Lung (tissue), 12 donors: ENCODE measurements around the gene ANXA3. TPM values are rescaled to one million over a fixed set of nuclear protein-coding genes. Genes with fewer than 3 reads are reported as not detected.

ENCODE experiments used
- ATAC-seq: fragments of 200-7000 bp; cut with Tn5 transposase; one replicate; pipeline ENCODE4 v1.9.1; 2020; ENCODE audit warnings: moderate number of reproducible peaks; ENCODE audit not compliant: insufficient read depth, low FRiP score
- DNase-seq, 3 donors: peaks; one replicate each; pipeline ENCODE4 v3.0.0-alpha.2; 2013 to 2017
- H3K27ac ChIP-seq, 2 donors: one replicate each; pipeline ENCODE4 v1.5.1; 2013; ENCODE audit warnings: mild to moderate bottlenecking in 2 of 2, moderate library complexity in 2 of 2, control low read depth in 1 of 2, inconsistent platforms in 1 of 2, low read depth in 1 of 2, low read length in 1 of 2
- H3K27me3 ChIP-seq, 3 donors: one replicate each; pipeline ENCODE4 v1.5.1; 2013; ENCODE audit warnings: low read length in 2 of 3; ENCODE audit not compliant: control insufficient read depth in 3 of 3, insufficient read depth in 3 of 3
- H3K36me3 ChIP-seq, 4 donors: one replicate each; pipeline ENCODE4 v1.5.1; 2013; ENCODE audit warnings: low read length in 4 of 4, mild to moderate bottlenecking in 1 of 4, moderate library complexity in 1 of 4; ENCODE audit not compliant: control insufficient read depth in 4 of 4, insufficient read depth in 4 of 4
- H3K4me1 ChIP-seq, 5 donors: one replicate each; pipeline ENCODE4 v1.5.1; 2013; ENCODE audit warnings: low read length in 5 of 5, mild to moderate bottlenecking in 2 of 5, moderate library complexity in 1 of 5; ENCODE audit not compliant: control insufficient read depth in 5 of 5, insufficient read depth in 5 of 5
- H3K4me3 ChIP-seq: one replicate; pipeline ENCODE4 v1.5.1; 2013; ENCODE audit warnings: mild to moderate bottlenecking, control low read depth, moderate library complexity
- H3K9ac ChIP-seq, 2 donors: one replicate each; pipeline ENCODE4 v1.5.1; 2013; ENCODE audit warnings: low read length in 2 of 2, control low read depth in 1 of 2; ENCODE audit not compliant: insufficient read depth in 1 of 2
- H3K9me3 ChIP-seq, 4 donors: one replicate each; pipeline ENCODE4 v1.5.1; 2013; ENCODE audit warnings: low read length in 3 of 4, mild to moderate bottlenecking in 1 of 4, moderate library complexity in 1 of 4; ENCODE audit not compliant: control insufficient read depth in 4 of 4, insufficient read depth in 3 of 4
- WGBS, 2 donors: extraction: QIAGEN DNeasy Blood & Tissue Kit; methylation state at CpG; one replicate each; pipeline ENCODE4 v1.1.7; 2013; 5-methylcytosine and 5-hydroxymethylcytosine counted together
- polyA plus RNA-seq, 2 donors: library from polyadenylated mRNA; stranded (reverse); fragments of 200-250 nt; gene quantifications; one replicate each; pipeline ENCODE4 v1.2.1, GENCODE V29; 2013
- total RNA-seq, 2 donors: library from RNA; depleted of rRNA in 1 of 2; stranded (reverse); fragments of >200 nt in 1 of 2; gene quantifications; one replicate each; pipeline ENCODE4 v1.2.1, GENCODE V29; 2014 to 2021
- TF ChIP-seq, protein P1 (sequence below): IDR thresholded peaks from 2 replicates; pipeline ENCODE4 v1.5.1; 2012; ENCODE audit warnings: mild to moderate bottlenecking; ENCODE audit errors: control extremely low read depth, extremely low read depth
- donor health status: control.
- donor health status: control.
- donor health status: Bipolar disorder and iron deficiency.
- donor health status: healthy.
- donor health status: DM: yes; HTN: yes; CAD: no.

Gene ANXA3
- total and polyA plus RNA-seq, 4 donors: 84.1 to 244 (median 156) TPM

GRCh38 chr4:78562687-78563086 is 11.1 kb downstream of the ANXA3 start:
- H3K4me1 ChIP-seq: peaks cover 0 to 13% (median 5%) of the 10 kb centered on the region in 5 donors
- H3K9ac ChIP-seq: no peak overlapping the region
- WGBS, 2 donors: 79 to 86% methylated on average over 4 of the region's 4 CpGs
- no peaks in the 10 kb centered on the region for H3K36me3 ChIP-seq
- ATAC-seq (no peak), DNase-seq (no peak)
- H3K27ac ChIP-seq: no peak overlapping the region
- TF ChIP-seq, protein P1, sequence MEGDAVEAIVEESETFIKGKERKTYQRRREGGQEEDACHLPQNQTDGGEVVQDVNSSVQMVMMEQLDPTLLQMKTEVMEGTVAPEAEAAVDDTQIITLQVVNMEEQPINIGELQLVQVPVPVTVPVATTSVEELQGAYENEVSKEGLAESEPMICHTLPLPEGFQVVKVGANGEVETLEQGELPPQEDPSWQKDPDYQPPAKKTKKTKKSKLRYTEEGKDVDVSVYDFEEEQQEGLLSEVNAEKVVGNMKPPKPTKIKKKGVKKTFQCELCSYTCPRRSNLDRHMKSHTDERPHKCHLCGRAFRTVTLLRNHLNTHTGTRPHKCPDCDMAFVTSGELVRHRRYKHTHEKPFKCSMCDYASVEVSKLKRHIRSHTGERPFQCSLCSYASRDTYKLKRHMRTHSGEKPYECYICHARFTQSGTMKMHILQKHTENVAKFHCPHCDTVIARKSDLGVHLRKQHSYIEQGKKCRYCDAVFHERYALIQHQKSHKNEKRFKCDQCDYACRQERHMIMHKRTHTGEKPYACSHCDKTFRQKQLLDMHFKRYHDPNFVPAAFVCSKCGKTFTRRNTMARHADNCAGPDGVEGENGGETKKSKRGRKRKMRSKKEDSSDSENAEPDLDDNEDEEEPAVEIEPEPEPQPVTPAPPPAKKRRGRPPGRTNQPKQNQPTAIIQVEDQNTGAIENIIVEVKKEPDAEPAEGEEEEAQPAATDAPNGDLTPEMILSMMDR: no peak
- H3K9me3 ChIP-seq: no peaks in the 10 kb centered on the region
- H3K4me3 ChIP-seq: no peak overlapping the region
- no peaks in the 10 kb centered on the region for H3K27me3 ChIP-seq

- no peak overlapping the region for H3K4me3 ChIP-seq
- ATAC-seq: no peak
- H3K36me3 ChIP-seq: peaks cover 0 to 1% (median 0%) of the 10 kb centered on the region in 4 donors
- TF ChIP-seq, protein P1: no peak
- no peak overlapping the region for H3K27ac ChIP-seq
- peaks cover 0 to 14% (median 0%) of the 10 kb centered on the region in 5 donors for H3K4me1 ChIP-seq
- H3K9ac ChIP-seq: no peak overlapping the region
- no peaks in the 10 kb centered on the region for H3K27me3 ChIP-seq
- no peak for DNase-seq
- WGBS, 2 donors: 88% methylated on average over 2 of the region's 2 CpGs
- H3K9me3 ChIP-seq: no peaks in the 10 kb centered on the region
These were observed 14.4 kb downstream of the ANXA3 start for GRCh38 chr4:78565971-78566372.

DNA sequence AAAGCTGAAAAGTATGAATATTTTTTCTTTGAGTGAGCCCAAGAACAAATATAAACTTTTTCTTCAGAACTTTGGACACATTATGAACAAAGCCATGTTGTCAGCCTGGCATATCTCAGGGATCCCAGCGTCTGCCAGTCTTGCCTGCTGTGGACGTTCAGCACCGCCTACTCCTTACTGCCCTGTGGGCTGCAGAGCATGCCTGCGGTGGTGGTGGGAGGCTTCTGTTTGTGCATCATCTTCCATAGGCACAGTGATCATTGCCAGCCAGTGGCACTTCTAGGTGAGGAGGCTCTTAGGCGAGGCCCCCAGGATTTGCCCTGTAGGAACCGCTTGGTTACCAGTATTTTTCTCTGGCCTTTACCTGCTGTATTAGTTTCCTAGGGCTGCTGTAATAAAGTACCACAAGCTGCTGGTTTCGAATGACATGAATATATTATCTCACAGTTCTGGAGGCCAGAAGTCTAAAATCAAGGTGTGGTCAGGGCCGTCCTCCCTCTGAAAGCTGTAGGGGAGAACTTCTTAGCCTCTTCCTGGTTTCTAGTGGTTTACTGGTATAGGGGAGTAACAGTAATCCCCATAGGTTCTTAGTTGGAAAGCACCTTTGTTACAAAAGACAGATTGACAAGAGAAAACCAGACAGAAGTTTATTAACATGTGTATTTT is 15.4 kb downstream of the ANXA3 start:
- ATAC-seq: no peak
- no peak for DNase-seq
- H3K36me3 ChIP-seq: peaks cover 0 to 1% (median 0%) of the 10 kb centered on the region in 4 donors
- no peak overlapping the region for H3K9ac ChIP-seq
- no peaks in the 10 kb centered on the region for H3K27me3 ChIP-seq
- H3K4me3 ChIP-seq: no peak overlapping the region
- H3K27ac ChIP-seq: peak overlapping the region in 1 of 2 donors; percentile 56
- H3K4me1 ChIP-seq: peaks cover 0 to 10% (median 0%) of the 10 kb centered on the region in 5 donors
- H3K9me3 ChIP-seq: no peaks in the 10 kb centered on the region
- TF ChIP-seq, protein P1: no peak
- 89 to 91% methylated on average over 8 of the region's 8 CpGs for WGBS, 2 donors
